Duodenal mucosa (tissue), 2 donors: ENCODE measurements around the gene SHOX.
"Not testable (repeated sequence)": the region's sequence is repeated elsewhere in the genome, so short reads cannot be mapped to it uniquely, and the experiment has no call there.

Experiments
- H3K27ac ChIP-seq: one replicate; pipeline ENCODE4 v1.7.0; 2013; ENCODE audit warnings: low read depth, low read length
- H3K27me3 ChIP-seq, 2 donors: one replicate each; pipeline ENCODE4 v1.7.0; 2013; ENCODE audit warnings: low read length in 2 of 2, control low read depth in 1 of 2; ENCODE audit not compliant: insufficient read depth in 2 of 2, control insufficient read depth in 1 of 2
- H3K36me3 ChIP-seq, 2 donors: one replicate each; pipeline ENCODE4 v1.7.0; 2013; ENCODE audit warnings: low read length in 2 of 2, control low read depth in 1 of 2; ENCODE audit not compliant: insufficient read depth in 2 of 2, control insufficient read depth in 1 of 2
- H3K4me1 ChIP-seq, 2 donors: one replicate each; pipeline ENCODE4 v1.7.0; 2013; ENCODE audit warnings: low read length in 2 of 2, control low read depth in 1 of 2; ENCODE audit not compliant: insufficient read depth in 2 of 2, control insufficient read depth in 1 of 2
- H3K4me3 ChIP-seq, 2 donors: one replicate each; pipeline ENCODE4 v1.7.0; 2013; ENCODE audit warnings: low read length in 2 of 2, low read depth in 1 of 2
- H3K9ac ChIP-seq, 2 donors: one replicate each; pipeline ENCODE4 v1.7.0; 2013; ENCODE audit warnings: low read length in 2 of 2, low read depth in 1 of 2
- H3K9me3 ChIP-seq, 2 donors: one replicate each; pipeline ENCODE4 v1.7.0; 2013; ENCODE audit warnings: low read length in 2 of 2, control low read depth in 1 of 2; ENCODE audit not compliant: control insufficient read depth in 1 of 2

The SHOX gene

GRCh38 chrX:621705-622503 lies 8.7 kb upstream of the SHOX start:
- Histone ChIP-seq H3K9ac (no peak overlapping the region), H3K27me3 (peaks cover 3% of the 10 kb centered on the region in 2 donors), H3K36me3 (no peaks in the 10 kb centered on the region), H3K9me3 (no peaks in the 10 kb centered on the region), H3K4me3 (no peak overlapping the region), H3K4me1 (no peaks in the 10 kb centered on the region), H3K27ac (no peak overlapping the region)

- H3K9me3 ChIP-seq, H3K36me3 ChIP-seq, H3K4me3 ChIP-seq, H3K27ac ChIP-seq, H3K9ac ChIP-seq, H3K27me3 ChIP-seq, H3K4me1 ChIP-seq: not testable (repeated sequence)
These were observed 7.8 kb upstream of the SHOX start for GRCh38 chrX:622802-623201.

GRCh38 chrX:623268-623598 lies 7.4 kb upstream of the SHOX start:
- H3K4me1 ChIP-seq = no peaks in the 10 kb centered on the region
- H3K36me3 ChIP-seq = no peaks in the 10 kb centered on the region
- H3K9ac ChIP-seq = no peak overlapping the region
- H3K9me3 ChIP-seq = no peaks in the 10 kb centered on the region
- H3K27me3 ChIP-seq = peaks cover 0 to 12% of the 10 kb centered on the region in 2 donors
- no peak overlapping the region for H3K4me3 ChIP-seq
- no peak overlapping the region for H3K27ac ChIP-seq

GRCh38 chrX:623599-624315 lies 6.8 kb upstream of the SHOX start:
- Histone ChIP-seq H3K9ac (no peak overlapping the region), H3K36me3 (no peaks in the 10 kb centered on the region), H3K27me3 (peaks cover 0 to 12% of the 10 kb centered on the region in 2 donors), H3K9me3 (no peaks in the 10 kb centered on the region), H3K4me1 (no peaks in the 10 kb centered on the region), H3K4me3 (no peak overlapping the region), H3K27ac (no peak overlapping the region)

GRCh38 chrX:625137-625691 lies 5.4 kb upstream of the SHOX start:
- Histone ChIP-seq H3K36me3 (no peaks in the 10 kb centered on the region), H3K4me1 (no peaks in the 10 kb centered on the region), H3K4me3 (no peak overlapping the region), H3K9me3 (no peaks in the 10 kb centered on the region), H3K9ac (no peak overlapping the region), H3K27ac (no peak overlapping the region), H3K27me3 (peaks cover 5 to 20% of the 10 kb centered on the region in 2 donors)

GRCh38 chrX:626047-626446 lies 4.5 kb upstream of the SHOX start:
- not testable (repeated sequence) for H3K9me3 ChIP-seq, H3K27ac ChIP-seq, H3K4me1 ChIP-seq, H3K4me3 ChIP-seq, H3K36me3 ChIP-seq, H3K9ac ChIP-seq
- peaks cover 11 to 20% of the 10 kb centered on the region in 2 donors for H3K27me3 ChIP-seq

GRCh38 chrX:626745-627509 lies 3.7 kb upstream of the SHOX start:
- no peaks in the 10 kb centered on the region for H3K4me1 ChIP-seq
- H3K27ac ChIP-seq = no peak overlapping the region
- H3K9ac ChIP-seq = no peak overlapping the region
- H3K9me3 ChIP-seq = no peaks in the 10 kb centered on the region
- peaks cover 11 to 25% of the 10 kb centered on the region in 2 donors for H3K27me3 ChIP-seq
- no peaks in the 10 kb centered on the region for H3K36me3 ChIP-seq
- H3K4me3 ChIP-seq = no peak overlapping the region

GRCh38 chrX:627510-627981 lies 3.0 kb upstream of the SHOX start:
- H3K27ac ChIP-seq = no peak overlapping the region
- no peak overlapping the region for H3K4me3 ChIP-seq
- H3K4me1 ChIP-seq = no peaks in the 10 kb centered on the region
- H3K27me3 ChIP-seq = peaks cover 16 to 30% of the 10 kb centered on the region in 2 donors
- H3K9me3 ChIP-seq = no peaks in the 10 kb centered on the region
- no peaks in the 10 kb centered on the region for H3K36me3 ChIP-seq
- H3K9ac ChIP-seq = no peak overlapping the region

- H3K9ac ChIP-seq = no peak overlapping the region
- no peak overlapping the region for H3K27ac ChIP-seq
- H3K27me3 ChIP-seq = peaks cover 19 to 33% of the 10 kb centered on the region in 2 donors
- no peak overlapping the region for H3K4me3 ChIP-seq
- H3K36me3 ChIP-seq = no peaks in the 10 kb centered on the region
- H3K4me1 ChIP-seq = no peaks in the 10 kb centered on the region
- no peaks in the 10 kb centered on the region for H3K9me3 ChIP-seq
These were observed 2.6 kb upstream of the SHOX start for GRCh38 chrX:627995-628394.
